WTC11 (cell line): ENCODE data around the gene RARRES2. TPM values are rescaled to one million over a fixed set of nuclear protein-coding genes. Genes with fewer than 3 reads are reported as not detected.

Source experiments
- ATAC-seq: fragments of 200-7000 bp; cut with Tn5 transposase; 2 replicates; pipeline ENCODE4 v1.10.0; 2021; ENCODE audit warnings: mild to moderate bottlenecking, moderate library complexity
- CTCF ChIA-PET: fragments of 300-600 bp; sonication (Branson Sonifier 250); formaldehyde crosslinking; loops from one replicate; lab custom pipeline; 2021; ENCODE audit warnings: antibody characterized with exemption; lab: Charles Lee
- POLR2A ChIA-PET: fragments of 350-600 bp; sonication (Branson Sonifier 250); formaldehyde crosslinking; loops from one replicate; lab custom pipeline; 2021; ENCODE audit warnings: antibody characterized with exemption; lab: Charles Lee
- DNase-seq: peaks from one replicate; pipeline ENCODE4 v3.0.0; 2021; ENCODE audit warnings: low spot score
- H3K27ac Mint-ChIP-seq: 2 replicates; pipeline ENCODE4 v1.8.0; 2021; ENCODE audit warnings: mixed read lengths
- H3K27me3 Mint-ChIP-seq: 2 replicates; pipeline ENCODE4 v1.8.0; 2021; ENCODE audit warnings: low read depth, mild to moderate bottlenecking, moderate library complexity, mixed read lengths
- H3K36me3 Mint-ChIP-seq: 2 replicates; pipeline ENCODE4 v1.8.0; 2021; ENCODE audit warnings: mixed read lengths
- H3K4me1 Mint-ChIP-seq: 2 replicates; pipeline ENCODE4 v1.8.0; 2022; ENCODE audit warnings: mixed read lengths
- H3K4me3 Mint-ChIP-seq: 2 replicates; pipeline ENCODE4 v1.8.0; 2021; ENCODE audit warnings: mild to moderate bottlenecking, moderate library complexity, mixed read lengths
- H3K9me3 Mint-ChIP-seq: 2 replicates; pipeline ENCODE4 v1.8.0; 2021; ENCODE audit warnings: mixed read lengths
- CTCF ChIP-seq: fragments of 200-600 bp; IDR thresholded peaks from 2 replicates; pipeline ENCODE4 v1.8.0; 2022; ENCODE audit warnings: antibody characterized with exemption
- ESRRA ChIP-seq: sonication (generic); formaldehyde crosslinking; IDR thresholded peaks from 2 replicates; pipeline ENCODE4 v1.8.1; 2022; ENCODE audit warnings: mild to moderate bottlenecking, missing genetic modification reagents, borderline replicate concordance
- ETV6 ChIP-seq: sonication (generic); formaldehyde crosslinking; IDR thresholded peaks from 2 replicates; pipeline ENCODE4 v1.8.1; 2022; ENCODE audit warnings: mild to moderate bottlenecking, missing genetic modification reagents
- FOXK1 ChIP-seq: sonication (generic); formaldehyde crosslinking; IDR thresholded peaks from 2 replicates; pipeline ENCODE4 v1.8.0; 2022; ENCODE audit warnings: mild to moderate bottlenecking, moderate library complexity, missing genetic modification reagents
- MAX ChIP-seq: sonication (generic); formaldehyde crosslinking; IDR thresholded peaks from 2 replicates; pipeline ENCODE4 v1.8.0; 2022; ENCODE audit warnings: mild to moderate bottlenecking, missing genetic modification reagents
- MYBL2 ChIP-seq: sonication (generic); formaldehyde crosslinking; IDR thresholded peaks from 2 replicates; pipeline ENCODE4 v1.8.1; 2023; ENCODE audit warnings: mild to moderate bottlenecking, moderate library complexity, missing genetic modification reagents
- NR1H2 ChIP-seq: sonication (generic); formaldehyde crosslinking; IDR thresholded peaks from 2 replicates; pipeline ENCODE4 v1.9.0; 2021; ENCODE audit warnings: mild to moderate bottlenecking, moderate library complexity, missing genetic modification reagents
- NR2C2 ChIP-seq: sonication (generic); formaldehyde crosslinking; IDR thresholded peaks from 2 replicates; pipeline ENCODE4 v1.8.0; 2022; ENCODE audit warnings: mild to moderate bottlenecking, missing genetic modification reagents
- SP1 ChIP-seq: sonication (generic); formaldehyde crosslinking; conservative IDR thresholded peaks from 2 replicates; pipeline ENCODE4 v1.8.1; 2022; ENCODE audit warnings: missing genetic modification reagents
- TEAD4 ChIP-seq: sonication (generic); formaldehyde crosslinking; IDR thresholded peaks from 2 replicates; pipeline ENCODE4 v1.8.0; 2022; ENCODE audit warnings: mild to moderate bottlenecking, missing genetic modification reagents
- TP53 ChIP-seq: sonication (generic); formaldehyde crosslinking; IDR thresholded peaks from 2 replicates; pipeline ENCODE4 v1.8.1; 2023; ENCODE audit warnings: mild to moderate bottlenecking, missing genetic modification reagents
- ZNF232 ChIP-seq: sonication (generic); formaldehyde crosslinking; IDR thresholded peaks from 2 replicates; pipeline ENCODE4 v1.8.0; 2022; ENCODE audit warnings: mild to moderate bottlenecking, missing genetic modification reagents
- ZNF396 ChIP-seq: fragments of 250-450 bp; sonication (Bioruptor Pico); IDR thresholded peaks from 2 replicates; pipeline ENCODE4 v1.8.0; 2021; ENCODE audit warnings: mild to moderate bottlenecking, moderate library complexity, borderline replicate concordance
- ZNF423 ChIP-seq: fragments of 250-450 bp; sonication (Bioruptor Pico); IDR thresholded peaks from 2 replicates; pipeline ENCODE4 v2.1.2; 2022; ENCODE audit warnings: mild to moderate bottlenecking, moderate library complexity
- ZSCAN18 ChIP-seq: fragments of 250-450 bp; sonication (Bioruptor Pico); IDR thresholded peaks from 2 replicates; pipeline ENCODE4 v2.1.2; 2022; ENCODE audit warnings: mild to moderate bottlenecking, moderate library complexity
- total RNA-seq: library from RNA; stranded (reverse); gene quantifications from 3 replicates; pipeline ENCODE4 v1.2.3, GENCODE V29; 2021
- TF ChIP-seq, protein P1 (sequence below): fragments of 250-450 bp; sonication (Bioruptor Pico); IDR thresholded peaks from 2 replicates; pipeline ENCODE4 v1.8.0; 2021; ENCODE audit warnings: mild to moderate bottlenecking
- TF ChIP-seq, protein P2 (sequence below): fragments of 250-450 bp; sonication (Bioruptor Pico); IDR thresholded peaks from 2 replicates; pipeline ENCODE4 v1.9.0; 2021; ENCODE audit warnings: mild to moderate bottlenecking, borderline replicate concordance
- TF ChIP-seq, protein P3 (sequence below): sonication (generic); formaldehyde crosslinking; IDR thresholded peaks from 2 replicates; pipeline ENCODE4 v1.8.1; 2022; ENCODE audit warnings: mild to moderate bottlenecking, moderate library complexity, missing genetic modification reagents
- TF ChIP-seq, protein P4 (sequence below): sonication (generic); formaldehyde crosslinking; IDR thresholded peaks from 2 replicates; pipeline ENCODE4 v1.8.1; 2023; ENCODE audit warnings: mild to moderate bottlenecking, missing genetic modification reagents, moderate library complexity
- TF ChIP-seq, protein P5 (sequence below): sonication (generic); formaldehyde crosslinking; IDR thresholded peaks from 2 replicates; pipeline ENCODE4 v1.8.1; 2023; ENCODE audit warnings: mild to moderate bottlenecking, missing genetic modification reagents, moderate library complexity

Gene RARRES2
- total RNA-seq, 1 experiment from 2014 or later, result 230 TPM

GRCh38 chr7:150323682-150324372, 17.6 kb downstream of the RARRES2 start:
- Mint-ChIP-seq H3K27ac (peak overlapping the region; percentile 96), H3K4me1 (peaks cover 57% of the 10 kb centered on the region), H3K27me3 (peaks cover 18% of the 10 kb centered on the region), H3K36me3 (peaks cover 27% of the 10 kb centered on the region), H3K4me3 (peak overlapping the region; percentile 91), H3K9me3 (no peaks in the 10 kb centered on the region)
- ATAC-seq (peak; percentile 11), DNase-seq (no peak)
- ChIA-PET POLR2A (interaction anchor here (0.9 to 1.2 kb wide), 3 partner anchors 12 to 46 kb away, joined by 3 to 4 read pairs (median 4); partner anchors contain the start of gene REPIN1), CTCF (interaction anchor here (1.0 kb wide), 1 partner anchor 368 kb away, joined by 3 read pairs; no protein-coding TSS in a partner anchor)
- TF ChIP-seq ZNF232 (CRISPR knock-in tag), result no peak
- no peak for TF ChIP-seq NR1H2 (CRISPR knock-in tag)
- TF ChIP-seq, protein P1, sequence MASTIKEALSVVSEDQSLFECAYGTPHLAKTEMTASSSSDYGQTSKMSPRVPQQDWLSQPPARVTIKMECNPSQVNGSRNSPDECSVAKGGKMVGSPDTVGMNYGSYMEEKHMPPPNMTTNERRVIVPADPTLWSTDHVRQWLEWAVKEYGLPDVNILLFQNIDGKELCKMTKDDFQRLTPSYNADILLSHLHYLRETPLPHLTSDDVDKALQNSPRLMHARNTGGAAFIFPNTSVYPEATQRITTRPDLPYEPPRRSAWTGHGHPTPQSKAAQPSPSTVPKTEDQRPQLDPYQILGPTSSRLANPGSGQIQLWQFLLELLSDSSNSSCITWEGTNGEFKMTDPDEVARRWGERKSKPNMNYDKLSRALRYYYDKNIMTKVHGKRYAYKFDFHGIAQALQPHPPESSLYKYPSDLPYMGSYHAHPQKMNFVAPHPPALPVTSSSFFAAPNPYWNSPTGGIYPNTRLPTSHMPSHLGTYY, result no peak
- peak; percentile 64 for TF ChIP-seq ZNF423
- no peak for TF ChIP-seq FOXK1 (CRISPR knock-in tag)
- no peak for TF ChIP-seq NR2C2
- TF ChIP-seq ETV6 (CRISPR knock-in tag), result 0 out of 2 replicates have a peak, but pooled peaks have one; percentile 15
- no peak for TF ChIP-seq ESRRA (CRISPR knock-in tag)
- TF ChIP-seq MYBL2 (CRISPR knock-in tag), result no peak

GRCh38 chr7:150322833-150323681, 18.4 kb downstream of the RARRES2 start, which contains the start of the genes ACTR3C and LRRC61:
ACTR3C (minus strand) TSS chr7:150323545; CDS start chr7:150295296, 28,249 bp downstream.
LRRC61 (plus strand) TSS chr7:150323355; CDS start chr7:150336862, 13,507 bp downstream.
- peak within 1 kb of the TSS; percentile 91 for H3K4me3 Mint-ChIP-seq
- ATAC-seq (peak; percentile 65), DNase-seq (peak; percentile 68)
- peaks cover 24% of the 10 kb centered on the region for H3K36me3 Mint-ChIP-seq
- no peaks in the 10 kb centered on the region for H3K9me3 Mint-ChIP-seq
- ChIA-PET CTCF (interaction anchor here (1.0 kb wide), 1 partner anchor 369 kb away, joined by 3 read pairs; no protein-coding TSS in a partner anchor), POLR2A (interaction anchor here (0.9 to 1.2 kb wide), 3 partner anchors 12 to 46 kb away, joined by 3 to 4 read pairs (median 4); partner anchors contain the start of gene REPIN1)
- peaks cover 54% of the 10 kb centered on the region for H3K4me1 Mint-ChIP-seq
- peak within 1 kb of the TSS; percentile 96 for H3K27ac Mint-ChIP-seq
- peaks cover 18% of the 10 kb centered on the region for H3K27me3 Mint-ChIP-seq
- TF ChIP-seq ZNF396 (CRISPR knock-in tag) (no peak), ZSCAN18 (CRISPR knock-in tag) (no peak), ZNF423 (peak; percentile 84), NR1H2 (CRISPR knock-in tag) (no peak), TEAD4 (CRISPR knock-in tag) (no peak), TP53 (CRISPR knock-in tag) (no peak), MAX (CRISPR knock-in tag) (peak; percentile 77), MYBL2 (CRISPR knock-in tag) (peak; percentile 68; the same call in 1 of the 2 replicates), SP1 (CRISPR knock-in tag) (peak; percentile 54; the same call in 1 of the 2 replicates), CTCF (0 out of 2 replicates have a peak, but pooled peaks have one; percentile 11)
- TF ChIP-seq, protein P2, sequence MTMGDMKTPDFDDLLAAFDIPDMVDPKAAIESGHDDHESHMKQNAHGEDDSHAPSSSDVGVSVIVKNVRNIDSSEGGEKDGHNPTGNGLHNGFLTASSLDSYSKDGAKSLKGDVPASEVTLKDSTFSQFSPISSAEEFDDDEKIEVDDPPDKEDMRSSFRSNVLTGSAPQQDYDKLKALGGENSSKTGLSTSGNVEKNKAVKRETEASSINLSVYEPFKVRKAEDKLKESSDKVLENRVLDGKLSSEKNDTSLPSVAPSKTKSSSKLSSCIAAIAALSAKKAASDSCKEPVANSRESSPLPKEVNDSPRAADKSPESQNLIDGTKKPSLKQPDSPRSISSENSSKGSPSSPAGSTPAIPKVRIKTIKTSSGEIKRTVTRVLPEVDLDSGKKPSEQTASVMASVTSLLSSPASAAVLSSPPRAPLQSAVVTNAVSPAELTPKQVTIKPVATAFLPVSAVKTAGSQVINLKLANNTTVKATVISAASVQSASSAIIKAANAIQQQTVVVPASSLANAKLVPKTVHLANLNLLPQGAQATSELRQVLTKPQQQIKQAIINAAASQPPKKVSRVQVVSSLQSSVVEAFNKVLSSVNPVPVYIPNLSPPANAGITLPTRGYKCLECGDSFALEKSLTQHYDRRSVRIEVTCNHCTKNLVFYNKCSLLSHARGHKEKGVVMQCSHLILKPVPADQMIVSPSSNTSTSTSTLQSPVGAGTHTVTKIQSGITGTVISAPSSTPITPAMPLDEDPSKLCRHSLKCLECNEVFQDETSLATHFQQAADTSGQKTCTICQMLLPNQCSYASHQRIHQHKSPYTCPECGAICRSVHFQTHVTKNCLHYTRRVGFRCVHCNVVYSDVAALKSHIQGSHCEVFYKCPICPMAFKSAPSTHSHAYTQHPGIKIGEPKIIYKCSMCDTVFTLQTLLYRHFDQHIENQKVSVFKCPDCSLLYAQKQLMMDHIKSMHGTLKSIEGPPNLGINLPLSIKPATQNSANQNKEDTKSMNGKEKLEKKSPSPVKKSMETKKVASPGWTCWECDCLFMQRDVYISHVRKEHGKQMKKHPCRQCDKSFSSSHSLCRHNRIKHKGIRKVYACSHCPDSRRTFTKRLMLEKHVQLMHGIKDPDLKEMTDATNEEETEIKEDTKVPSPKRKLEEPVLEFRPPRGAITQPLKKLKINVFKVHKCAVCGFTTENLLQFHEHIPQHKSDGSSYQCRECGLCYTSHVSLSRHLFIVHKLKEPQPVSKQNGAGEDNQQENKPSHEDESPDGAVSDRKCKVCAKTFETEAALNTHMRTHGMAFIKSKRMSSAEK (CRISPR knock-in tag), result no peak
- TF ChIP-seq, protein P3, sequence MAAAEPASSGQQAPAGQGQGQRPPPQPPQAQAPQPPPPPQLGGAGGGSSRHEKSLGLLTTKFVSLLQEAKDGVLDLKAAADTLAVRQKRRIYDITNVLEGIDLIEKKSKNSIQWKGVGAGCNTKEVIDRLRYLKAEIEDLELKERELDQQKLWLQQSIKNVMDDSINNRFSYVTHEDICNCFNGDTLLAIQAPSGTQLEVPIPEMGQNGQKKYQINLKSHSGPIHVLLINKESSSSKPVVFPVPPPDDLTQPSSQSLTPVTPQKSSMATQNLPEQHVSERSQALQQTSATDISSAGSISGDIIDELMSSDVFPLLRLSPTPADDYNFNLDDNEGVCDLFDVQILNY (CRISPR knock-in tag), result 0 out of 2 replicates have a peak, but pooled peaks have one; percentile 30
- TF ChIP-seq, protein P4, sequence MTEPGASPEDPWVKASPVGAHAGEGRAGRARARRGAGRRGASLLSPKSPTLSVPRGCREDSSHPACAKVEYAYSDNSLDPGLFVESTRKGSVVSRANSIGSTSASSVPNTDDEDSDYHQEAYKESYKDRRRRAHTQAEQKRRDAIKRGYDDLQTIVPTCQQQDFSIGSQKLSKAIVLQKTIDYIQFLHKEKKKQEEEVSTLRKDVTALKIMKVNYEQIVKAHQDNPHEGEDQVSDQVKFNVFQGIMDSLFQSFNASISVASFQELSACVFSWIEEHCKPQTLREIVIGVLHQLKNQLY (CRISPR knock-in tag), result no peak
- TF ChIP-seq, protein P5, sequence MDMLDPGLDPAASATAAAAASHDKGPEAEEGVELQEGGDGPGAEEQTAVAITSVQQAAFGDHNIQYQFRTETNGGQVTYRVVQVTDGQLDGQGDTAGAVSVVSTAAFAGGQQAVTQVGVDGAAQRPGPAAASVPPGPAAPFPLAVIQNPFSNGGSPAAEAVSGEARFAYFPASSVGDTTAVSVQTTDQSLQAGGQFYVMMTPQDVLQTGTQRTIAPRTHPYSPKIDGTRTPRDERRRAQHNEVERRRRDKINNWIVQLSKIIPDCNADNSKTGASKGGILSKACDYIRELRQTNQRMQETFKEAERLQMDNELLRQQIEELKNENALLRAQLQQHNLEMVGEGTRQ (CRISPR knock-in tag), result no peak
